Measurements from ENCODE around the gene GGCT.
A peak's percentile ranks its signal among the peaks of the same experiment; 100 is the strongest.

The GGCT gene

GRCh38 chr7:30459591-30460245, 44.9 kb downstream of the GGCT start:
- peak; percentile 90 for ATAC-seq
- TF ChIP-seq ZFP3 (CRISPR knock-in tag; IDR thresholded peaks at IDR 0.05) (peak; percentile 40; the same call in 1 of the 2 replicates), CSRNP3 (CRISPR knock-in tag; IDR thresholded peaks at IDR 0.05) (no peak), POU6F1 (CRISPR knock-in tag; IDR thresholded peaks at IDR 0.05; ENCODE audit: borderline replicate concordance, low read depth) (no peak), CREB5 (CRISPR knock-in tag; IDR thresholded peaks at IDR 0.05; ENCODE audit: low read depth) (no peak), ESRRG (CRISPR knock-in tag; IDR thresholded peaks at IDR 0.05) (no peak), TCF4 (CRISPR knock-in tag; IDR thresholded peaks at IDR 0.05; ENCODE audit: borderline replicate concordance) (peak; percentile 85), ZC3H10 (CRISPR knock-in tag; IDR thresholded peaks at IDR 0.05) (no peak), OSR1 (CRISPR knock-in tag; IDR thresholded peaks at IDR 0.05) (no peak), ZNF70 (CRISPR knock-in tag; IDR thresholded peaks at IDR 0.05) (no peak), ZNF8 (CRISPR knock-in tag; IDR thresholded peaks at IDR 0.05) (no peak), TOX (CRISPR knock-in tag; IDR thresholded peaks at IDR 0.05; ENCODE audit: borderline replicate concordance) (no peak), TSHZ2 (CRISPR knock-in tag; IDR thresholded peaks at IDR 0.05) (no peak), BACH2 (CRISPR knock-in tag; IDR thresholded peaks at IDR 0.05; ENCODE audit: borderline replicate concordance) (no peak), RARB (CRISPR knock-in tag; IDR thresholded peaks at IDR 0.05) (no peak), ARNTL (CRISPR knock-in tag; IDR thresholded peaks at IDR 0.05; ENCODE audit: borderline replicate concordance, low read depth) (no peak), CSDC2 (CRISPR knock-in tag; IDR thresholded peaks at IDR 0.05) (no peak), GLIS3 (CRISPR knock-in tag; IDR thresholded peaks at IDR 0.05) (no peak), SNAI2 (CRISPR knock-in tag; IDR thresholded peaks at IDR 0.05) (peak; percentile 68; the same call in 1 of the 2 replicates), PATZ1 (CRISPR knock-in tag; IDR thresholded peaks at IDR 0.05; ENCODE audit: borderline replicate concordance) (no peak; the same call in 1 of the 2 replicates), ZNF565 (CRISPR knock-in tag; conservative IDR thresholded peaks at IDR 0.05; ENCODE audit: low read depth) (no peak), ISL1 (CRISPR knock-in tag; IDR thresholded peaks at IDR 0.05) (peak; percentile 32), PPARA (CRISPR knock-in tag; IDR thresholded peaks at IDR 0.05; ENCODE audit: borderline replicate concordance) (no peak), ZFP30 (CRISPR knock-in tag; IDR thresholded peaks at IDR 0.05) (no peak)

GRCh38 chr7:30458311-30458710, 46.3 kb downstream of the GGCT start:
- no peak for ATAC-seq
- TF ChIP-seq PPARA (CRISPR knock-in tag; IDR thresholded peaks at IDR 0.05; ENCODE audit: borderline replicate concordance) (no peak), TCF4 (CRISPR knock-in tag; IDR thresholded peaks at IDR 0.05; ENCODE audit: borderline replicate concordance) (no peak), ZC3H10 (CRISPR knock-in tag; IDR thresholded peaks at IDR 0.05) (no peak), TSHZ2 (CRISPR knock-in tag; IDR thresholded peaks at IDR 0.05) (no peak), ZNF70 (CRISPR knock-in tag; IDR thresholded peaks at IDR 0.05) (no peak), ISL1 (CRISPR knock-in tag; IDR thresholded peaks at IDR 0.05) (no peak)

Measured in SK-N-SH treated with all-trans-retinoic acid at 6 μM for 48 hours (cell line).